Mucosa of descending colon (tissue), 3 donors: ENCODE data around the gene SLC49A3. TPM values are rescaled to one million over a fixed set of nuclear protein-coding genes. Genes with fewer than 3 reads are reported as not detected.
"Not testable (repeated sequence)": the region's sequence is repeated elsewhere in the genome, so short reads cannot be mapped to it uniquely, and the experiment has no call there.

ENCODE experiments used
- ATAC-seq: fragments of 200-7000 bp; cut with Tn5 transposase; one replicate; pipeline ENCODE4 v1.9.1; 2020; ENCODE audit warnings: mild to moderate bottlenecking, moderate library complexity
- DNase-seq, 3 donors: peaks; one replicate each; pipeline ENCODE4 v3.0.0-alpha.2; 2020
- H3K36me3 ChIP-seq: fragments of 200-600 bp; one replicate; pipeline ENCODE4 v1.8.0; 2021; ENCODE audit warnings: low read depth, mild to moderate bottlenecking
- H3K4me1 ChIP-seq: fragments of 200-600 bp; one replicate; pipeline ENCODE4 v1.8.0; 2021; ENCODE audit warnings: low read depth, mild to moderate bottlenecking
- H3K4me3 ChIP-seq: fragments of 200-600 bp; one replicate; pipeline ENCODE4 v1.8.0; 2021; ENCODE audit warnings: mild to moderate bottlenecking
- H3K9me3 ChIP-seq: fragments of 200-600 bp; one replicate; pipeline ENCODE4 v1.8.0; 2021; ENCODE audit warnings: mild to moderate bottlenecking
- CTCF ChIP-seq: fragments of 200-600 bp; IDR thresholded peaks from one replicate; pipeline ENCODE4 v1.8.0; 2022; ENCODE audit warnings: antibody characterized with exemption, mild to moderate bottlenecking
- intact Hi-C, 2 donors: fragments of 100-400 bp; cut with DNase I in 1 of 2; cut with micrococcal nuclease in 1 of 2; formaldehyde crosslinking; loops; one replicate each; pipeline versions ENCODE4 v1.11.0 to v1.11.1; 2022; cut with DNase I, micrococcal nuclease
- long read RNA-seq, 2 donors: library from polyadenylated mRNA; unstranded; transcript quantifications; one replicate each; pipeline ENCODE4 v2.0.0, GENCODE V29; 2019 to 2021
- total RNA-seq, 3 donors: library from RNA; stranded (reverse); fragmentation: NEBNext Ultra II Directional in 2 of 3; extraction: Animal tissue kit (Norgen Biotek cat#: 25700) in 2 of 3; gene quantifications; one replicate each; pipeline versions ENCODE4 v1.2.1 to v1.2.4, GENCODE V29; 2021 to 2023
- donor health status: DM: no; HTN: no; CAD: no; lungs with moderate emphysema.
- donor health status: DM: no; HTN: no; CAD: no.
- donor health status: DM: no; HTN: yes; CAD: no.

Gene SLC49A3
- total RNA-seq: 10 to 100 TPM in 2 of 3 donors, 1 to 10 TPM in 1; 9.9 to 14.1 (median 11.5) TPM
- long read RNA-seq, donor 1, transcript SLC49A3-201 (10 exons, 2,123 nt): major isoform, 5 of 15 reads
- long read RNA-seq, donor 1, partial matches to known transcripts: 2 of 15 reads
- long read RNA-seq, donor 1, other reads (novel, unspliced or antisense): 7 of 15 reads
- long read RNA-seq, donor 2, partial matches to known transcripts: 1 of 3 reads
- long read RNA-seq, donor 2, other reads (novel, unspliced or antisense): 2 of 3 reads

GRCh38 chr4:688854-689681, at the start of gene SLC49A3:
SLC49A3 (minus strand) TSS chr4:689151; CDS start chr4:689127, 24 bp downstream.
- H3K9me3 ChIP-seq: no peaks in the 10 kb centered on the region
- DNase-seq: peak; percentile 44 to 63 (median 61)
- intact Hi-C loops: no loop called here
- no peak for TF ChIP-seq CTCF
- ATAC-seq: peak; percentile 42
- no peak within 1 kb of the TSS for H3K4me3 ChIP-seq
- no peaks in the 10 kb centered on the region for H3K36me3 ChIP-seq
- peaks cover 33% of the 10 kb centered on the region for H3K4me1 ChIP-seq

DNA sequence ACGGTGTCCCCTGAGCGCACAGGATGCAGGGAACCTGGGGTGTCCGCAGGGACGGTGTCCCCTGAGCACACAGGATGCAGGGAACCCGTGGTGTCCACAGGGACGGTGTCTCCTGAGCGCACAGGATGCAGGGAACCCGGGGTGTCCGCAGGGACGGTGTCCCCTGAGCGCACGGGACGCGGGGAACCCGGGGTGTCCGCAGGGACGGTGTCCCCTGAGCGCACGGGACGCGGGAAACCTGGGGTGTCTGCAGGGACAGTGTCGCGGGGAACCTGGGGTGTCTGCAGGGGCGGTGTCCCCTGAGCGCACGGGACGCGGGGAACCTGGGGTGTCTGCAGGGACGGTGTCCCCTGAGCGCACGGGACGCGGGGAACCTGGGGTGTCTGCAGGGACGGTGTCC, 47.6 kb upstream of the SLC49A3 start:
- ATAC-seq, H3K9me3 ChIP-seq, H3K36me3 ChIP-seq, H3K4me3 ChIP-seq, DNase-seq, H3K4me1 ChIP-seq, intact Hi-C loops: not testable (repeated sequence)

DNA sequence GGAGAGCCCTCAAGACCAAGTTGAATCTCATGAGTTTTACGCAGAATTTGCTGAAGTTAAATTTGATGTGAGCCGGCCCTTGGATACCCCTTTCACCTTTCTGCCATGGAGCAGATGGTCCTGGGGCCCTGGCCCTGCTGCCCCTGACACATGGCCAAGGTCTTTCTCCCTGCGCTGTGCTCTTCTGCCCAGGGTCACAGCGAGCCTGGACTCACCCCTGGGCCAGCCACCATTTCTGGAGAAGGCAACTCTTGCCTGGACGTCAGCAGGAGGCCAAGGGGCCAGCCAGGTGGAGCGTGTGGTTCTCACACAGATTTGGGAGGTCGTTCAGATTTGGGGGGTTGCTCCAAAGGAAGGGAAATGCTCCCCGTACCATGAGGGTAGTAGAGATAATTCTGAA, 46.6 kb upstream of the SLC49A3 start:
- no peak for TF ChIP-seq CTCF
- DNase-seq (no peak), ATAC-seq (no peak)
- H3K4me3 ChIP-seq: no peak overlapping the region
- intact Hi-C loops: no loop called here
- H3K36me3 ChIP-seq: no peaks in the 10 kb centered on the region
- H3K4me1 ChIP-seq: peaks cover 3% of the 10 kb centered on the region
- H3K9me3 ChIP-seq: no peaks in the 10 kb centered on the region

- DNase-seq (no peak), ATAC-seq (no peak)
- Histone ChIP-seq H3K4me3 (no peak overlapping the region), H3K9me3 (no peaks in the 10 kb centered on the region), H3K36me3 (no peaks in the 10 kb centered on the region), H3K4me1 (peaks cover 3% of the 10 kb centered on the region)
- intact Hi-C loops: no loop called here
- no peak for TF ChIP-seq CTCF
Observed at GRCh38 chr4:734951-735350, 46.0 kb upstream of the SLC49A3 start.

- intact Hi-C loops: no loop called here
- Histone ChIP-seq H3K9me3 (no peaks in the 10 kb centered on the region), H3K4me3 (no peak overlapping the region), H3K36me3 (no peaks in the 10 kb centered on the region), H3K4me1 (no peaks in the 10 kb centered on the region)
- DNase-seq (no peak), ATAC-seq (no peak)
- TF ChIP-seq CTCF: no peak
Observed at GRCh38 chr4:734075-734474, 45.1 kb upstream of the SLC49A3 start.

GRCh38 chr4:733631-733980, 44.7 kb upstream of the SLC49A3 start:
- no peaks in the 10 kb centered on the region for H3K4me1 ChIP-seq
- DNase-seq: no peak
- H3K9me3 ChIP-seq: no peaks in the 10 kb centered on the region
- no peak for ATAC-seq
- intact Hi-C loops: no loop called here
- no peak overlapping the region for H3K4me3 ChIP-seq
- no peak for TF ChIP-seq CTCF
- H3K36me3 ChIP-seq: no peaks in the 10 kb centered on the region
